ENCODE measurements around the gene TTC23. TPM values are rescaled to one million over a fixed set of nuclear protein-coding genes. Genes with fewer than 3 reads are reported as not detected.

TTC23 gene
- total and polyA plus RNA-seq, 2 donors (not counting 3 experiments of a cell fraction or from before 2014, with no cell fraction given) = 4.1 to 27.3 TPM

GRCh38 chr15:99115300-99116215, 133.8 kb downstream of the TTC23 start:
- no peak overlapping the region for H2AFZ ChIP-seq (ENCODE audit: low read depth, low read length)
- dilution Hi-C loops (cut with MboI; ENCODE audit: extremely low pct_ligation_motif_present, low sequenced_read_pairs) (no loop called here), intact Hi-C loops (cut with micrococcal nuclease) (no loop called here)
- DNase-seq (ENCODE audit: low read depth, low spot score) (no peak), FAIRE-seq (no peak)
- no peak overlapping the region for H3K4me2 ChIP-seq (ENCODE audit: insufficient read depth, low read length)
- POLR2A ChIA-PET = no interaction called here
- no peak for TF ChIP-seq FOS (IDR thresholded peaks at IDR 0.05; ENCODE audit: borderline replicate concordance, insufficient read depth, low read length)
- TF ChIP-seq POLR2A (IDR thresholded peaks at IDR 0.05; ENCODE audit: low read depth, low read length) = no peak
- no TSS peak for BruUV-seq (replicated peaks)
- no peaks in the 10 kb centered on the region for H4K20me1 ChIP-seq (replicated peaks; ENCODE audit: control insufficient read depth, extremely low read depth, insufficient read depth, low read length)
- H3K9me1 ChIP-seq (replicated peaks; ENCODE audit: control insufficient read depth, extremely low read depth, insufficient read depth, low read length) = no peaks in the 10 kb centered on the region
- no peaks in the 10 kb centered on the region for H3K79me2 ChIP-seq (ENCODE audit: control insufficient read depth, insufficient read depth, low read length)
- no peaks in the 10 kb centered on the region for H3K27me3 ChIP-seq (ENCODE audit: control insufficient read depth in 2 of 2, insufficient read depth in 2 of 2, low read length in 2 of 2)
- H3K36me3 ChIP-seq (ENCODE audit: control insufficient read depth in 2 of 2, extremely low read depth in 1 of 2, insufficient read depth in 2 of 2, low read length in 2 of 2) = peaks cover 0 to 2% of the 10 kb centered on the region in 2 experiments
- H3K4me1 ChIP-seq (ENCODE audit: control insufficient read depth, extremely low read depth, insufficient read depth, low read length) = no peaks in the 10 kb centered on the region
- H3K4me3 ChIP-seq (replicated peaks in 1 of 3; ENCODE audit: insufficient read depth in 1 of 3, low read depth in 1 of 3, low read length in 3 of 3) = no peak overlapping the region
- no peak overlapping the region for H3K27ac ChIP-seq (ENCODE audit: insufficient read depth, low read depth, low read length)
- CTCF ChIA-PET = no interaction called here
- H3K9me3 ChIP-seq (replicated peaks; ENCODE audit: control insufficient read depth, insufficient read depth, low read length) = no peaks in the 10 kb centered on the region
- no peak overlapping the region for H3K9ac ChIP-seq (replicated peaks; ENCODE audit: extremely low read depth, insufficient read depth, low read length)

GRCh38 chr15:99114511-99115299, 134.7 kb downstream of the TTC23 start:
- Histone ChIP-seq H3K4me3 (replicated peaks in 1 of 3; ENCODE audit: insufficient read depth in 1 of 3, low read depth in 1 of 3, low read length in 3 of 3) (no peak overlapping the region), H3K27ac (ENCODE audit: insufficient read depth, low read depth, low read length) (no peak overlapping the region), H3K79me2 (ENCODE audit: control insufficient read depth, insufficient read depth, low read length) (no peaks in the 10 kb centered on the region), H3K4me1 (ENCODE audit: control insufficient read depth, extremely low read depth, insufficient read depth, low read length) (no peaks in the 10 kb centered on the region), H3K9me3 (replicated peaks; ENCODE audit: control insufficient read depth, insufficient read depth, low read length) (no peaks in the 10 kb centered on the region), H2AFZ (ENCODE audit: low read depth, low read length) (no peak overlapping the region), H4K20me1 (replicated peaks; ENCODE audit: control insufficient read depth, extremely low read depth, insufficient read depth, low read length) (no peaks in the 10 kb centered on the region), H3K4me2 (ENCODE audit: insufficient read depth, low read length) (no peak overlapping the region), H3K9ac (replicated peaks; ENCODE audit: extremely low read depth, insufficient read depth, low read length) (no peak overlapping the region), H3K36me3 (ENCODE audit: control insufficient read depth in 2 of 2, extremely low read depth in 1 of 2, insufficient read depth in 2 of 2, low read length in 2 of 2) (peaks cover 0 to 2% of the 10 kb centered on the region in 2 experiments), H3K9me1 (replicated peaks; ENCODE audit: control insufficient read depth, extremely low read depth, insufficient read depth, low read length) (no peaks in the 10 kb centered on the region), H3K27me3 (ENCODE audit: control insufficient read depth in 2 of 2, insufficient read depth in 2 of 2, low read length in 2 of 2) (no peaks in the 10 kb centered on the region)
- BruUV-seq (replicated peaks) = no TSS peak
- POLR2A ChIA-PET = no interaction called here
- CTCF ChIA-PET = interaction anchor here (0.8 to 1.9 kb wide), 2 partner anchors 9 to 14 kb away, joined by 3 to 8 read pairs; partner anchors contain the start of gene SYNM
- dilution Hi-C loops (cut with MboI; ENCODE audit: extremely low pct_ligation_motif_present, low sequenced_read_pairs) = no loop called here
- DNase-seq (ENCODE audit: low read depth, low spot score) = no peak
- no peak for FAIRE-seq
- TF ChIP-seq CTCF (IDR thresholded peaks at IDR 0.05; ENCODE audit: extremely low read depth in 1 of 2, insufficient read depth in 1 of 2, low read depth in 1 of 2, low read length in 2 of 2) = no peak
- TF ChIP-seq MAX (IDR thresholded peaks at IDR 0.05; ENCODE audit: insufficient read depth, insufficient read length) = no peak
- TF ChIP-seq FOS (IDR thresholded peaks at IDR 0.05; ENCODE audit: borderline replicate concordance, insufficient read depth, low read length) = no peak
- TF ChIP-seq EZH2 (IDR thresholded peaks at IDR 0.05; ENCODE audit: borderline replicate concordance, low read depth, low read length, severe bottlenecking) = no peak
- no peak for TF ChIP-seq POLR2A (IDR thresholded peaks at IDR 0.05; ENCODE audit: low read depth, low read length)
- no peak for TF ChIP-seq POLR2AphosphoS5 (IDR thresholded peaks at IDR 0.05; ENCODE audit: insufficient read depth, low read depth, low read length)
- TF ChIP-seq MYC (IDR thresholded peaks at IDR 0.05; ENCODE audit: low read depth, low read length) = no peak
- no peak for TF ChIP-seq JUN (IDR thresholded peaks at IDR 0.05; ENCODE audit: borderline replicate concordance, insufficient read depth, insufficient read length, low read depth)
- TF ChIP-seq GATA2 (IDR thresholded peaks at IDR 0.05; ENCODE audit: insufficient read depth, insufficient read length, low read depth, low read length) = no peak
- intact Hi-C loops (cut with micrococcal nuclease) = no loop called here

Measured in endothelial cell of umbilical vein (primary cell).